GM23338 (cell line): Measurements from ENCODE around the gene GAL3ST2. TPM values are rescaled to one million over a fixed set of nuclear protein-coding genes. Genes with fewer than 3 reads are reported as not detected.

ENCODE experiments used
- ATAC-seq: fragments of 200-7000 bp; cut with Tn5 transposase; 3 replicates; pipeline ENCODE4 v1.9.1; 2020
- DNase-seq: peaks from one replicate; pipeline ENCODE4 v3.0.0-alpha.2; 2015; ENCODE audit warnings: low spot score
- H2AFZ ChIP-seq: fragments of 200-600 bp; sonication (generic); 2 replicates; pipeline ENCODE4 v1.8.0; 2016; ENCODE audit warnings: antibody characterized with exemption, mild to moderate bottlenecking, moderate library complexity
- H3F3A ChIP-seq: fragments of 200-600 bp; sonication (generic); replicated peaks from 2 replicates; pipeline ENCODE4 v1.8.0; 2017; ENCODE audit warnings: antibody characterized with exemption, mixed run types, low read depth
- H3K27ac ChIP-seq: fragments of 200-600 bp; sonication (generic); 2 replicates; pipeline ENCODE4 v1.6.1; 2016; ENCODE audit warnings: low read depth
- H3K27me3 ChIP-seq: fragments of 200-600 bp; sonication (generic); 2 replicates; pipeline ENCODE4 v1.8.0; 2016; ENCODE audit warnings: mild to moderate bottlenecking, mixed run types, moderate library complexity; ENCODE audit not compliant: insufficient read depth
- H3K36me3 ChIP-seq: fragments of 200-600 bp; sonication (generic); 2 replicates; pipeline ENCODE4 v1.8.0; 2016; ENCODE audit warnings: mild to moderate bottlenecking; ENCODE audit not compliant: insufficient read depth
- H3K4me1 ChIP-seq: fragments of 200-600 bp; sonication (generic); 2 replicates; pipeline ENCODE4 v1.8.0; 2016; ENCODE audit warnings: mild to moderate bottlenecking, moderate library complexity; ENCODE audit not compliant: insufficient read depth
- H3K4me2 ChIP-seq: fragments of 200-600 bp; sonication (generic); 2 replicates; pipeline ENCODE4 v1.7.1; 2017; ENCODE audit warnings: mixed run types
- H3K4me3 ChIP-seq: fragments of 200-600 bp; sonication (generic); 2 replicates; pipeline ENCODE4 v1.6.1; 2016; ENCODE audit warnings: mixed run types
- H3K79me2 ChIP-seq: fragments of 200-600 bp; sonication (generic); replicated peaks from 2 replicates; pipeline ENCODE4 v1.8.0; 2017; ENCODE audit warnings: mild to moderate bottlenecking; ENCODE audit not compliant: insufficient read depth
- H3K9me2 ChIP-seq: fragments of 200-600 bp; sonication (generic); 2 replicates; pipeline ENCODE4 v1.8.0; 2017; ENCODE audit not compliant: insufficient read depth
- H4K20me1 ChIP-seq: fragments of 200-600 bp; sonication (generic); replicated peaks from 2 replicates; pipeline ENCODE4 v1.8.0; 2017; ENCODE audit warnings: mild to moderate bottlenecking; ENCODE audit not compliant: insufficient read depth
- H3K27ac Mint-ChIP-seq: 2 replicates; pipeline ENCODE4 v1.8.0; 2020; ENCODE audit warnings: inconsistent platforms, mild to moderate bottlenecking, moderate library complexity, mixed read lengths
- H3K27me3 Mint-ChIP-seq: 3 replicates; pipeline ENCODE4 v1.8.0; 2022; ENCODE audit warnings: low read depth, mild to moderate bottlenecking, moderate library complexity, mixed read lengths, inconsistent platforms; ENCODE audit not compliant: insufficient read depth, poor library complexity
- H3K36me3 Mint-ChIP-seq: 3 replicates; pipeline ENCODE4 v1.8.0; 2021; ENCODE audit warnings: low read depth, mild to moderate bottlenecking, inconsistent platforms, moderate library complexity, mixed read lengths
- H3K4me1 Mint-ChIP-seq: 3 replicates; pipeline ENCODE4 v1.8.0; 2020; ENCODE audit warnings: mild to moderate bottlenecking, inconsistent platforms, mixed read lengths
- H3K4me3 Mint-ChIP-seq: 3 replicates; pipeline ENCODE4 v1.8.0; 2021; ENCODE audit warnings: moderate library complexity, mild to moderate bottlenecking, inconsistent platforms, mixed read lengths
- H3K9me3 Mint-ChIP-seq: 3 replicates; pipeline ENCODE4 v1.8.0; 2020; ENCODE audit warnings: moderate library complexity, mild to moderate bottlenecking, inconsistent platforms, mixed read lengths
- EZH2 ChIP-seq: fragments of 200-600 bp; sonication (generic); IDR thresholded peaks from one replicate; pipeline ENCODE4 v1.8.0; 2017; ENCODE audit warnings: antibody characterized with exemption, mild to moderate bottlenecking, low read depth; ENCODE audit not compliant: unreplicated experiment
- EZH2phosphoT487 ChIP-seq: fragments of 200-600 bp; sonication (generic); IDR thresholded peaks from one replicate; pipeline ENCODE4 v1.8.1; 2018; ENCODE audit warnings: antibody characterized with exemption; ENCODE audit not compliant: unreplicated experiment
- JUNB ChIP-seq: IDR thresholded peaks from one replicate; pipeline ENCODE4 v1.6.1; 2016; ENCODE audit warnings: antibody characterized with exemption; ENCODE audit not compliant: unreplicated experiment
- NANOG ChIP-seq: IDR thresholded peaks from 2 replicates; pipeline ENCODE4 v1.6.1; 2016; ENCODE audit warnings: antibody characterized with exemption, borderline replicate concordance
- POLR2AphosphoS5 ChIP-seq: IDR thresholded peaks from 2 replicates; pipeline ENCODE4 v1.6.1; 2016; ENCODE audit warnings: antibody characterized with exemption, low read depth
- ZNF114 ChIP-seq: fragments of 250-450 bp; sonication (Bioruptor Pico); IDR thresholded peaks from 2 replicates; pipeline ENCODE4 v1.5.0; 2020; ENCODE audit warnings: mild to moderate bottlenecking, moderate library complexity
- ZNF331 ChIP-seq: fragments of 250-450 bp; sonication (Bioruptor Pico); IDR thresholded peaks from 2 replicates; pipeline ENCODE4 v1.5.0; 2020; ENCODE audit warnings: low read depth, mild to moderate bottlenecking, moderate library complexity
- polyA plus RNA-seq: library from polyadenylated mRNA; unstranded; fragments of >200 nt; fragmentation: Nextera tagmentation; extraction: Ambion mirVana; gene quantifications from 2 replicates; pipeline ENCODE4 v1.2.1, GENCODE V29; 2016
- total RNA-seq: library from RNA; depleted of rRNA; stranded (reverse); fragments of >200 nt; shearing (Covaris generic); gene quantifications from 2 replicates; pipeline ENCODE4 v1.2.3, GENCODE V29; 2014
- TF ChIP-seq, protein P1 (sequence below): IDR thresholded peaks from one replicate; pipeline ENCODE4 v1.6.1; 2018; ENCODE audit warnings: antibody characterized with exemption; ENCODE audit not compliant: unreplicated experiment
- TF ChIP-seq, protein P2 (sequence below): IDR thresholded peaks from 2 replicates; pipeline ENCODE4 v1.6.1; 2016; ENCODE audit warnings: antibody characterized with exemption

GAL3ST2 gene
- total and polyA plus RNA-seq, 2 experiments from 2014 or later, result 0.19 to 0.24 TPM

- peaks cover 6% of the 10 kb centered on the region; the same call in 1 of the 2 replicates for H3K4me1 ChIP-seq
- H3K4me2 ChIP-seq, result no peak overlapping the region
- no peaks in the 10 kb centered on the region for H3K79me2 ChIP-seq
- no peak for ATAC-seq
- TF ChIP-seq ZNF114 (CRISPR knock-in tag), result no peak
- H2AFZ ChIP-seq, result no peak overlapping the region
- no peaks in the 10 kb centered on the region for H3K36me3 ChIP-seq
- peaks cover 12% of the 10 kb centered on the region for H3K27me3 Mint-ChIP-seq
- H3K27me3 ChIP-seq, result no peaks in the 10 kb centered on the region
- H3K4me3 ChIP-seq, result no peak overlapping the region
- H3K4me3 Mint-ChIP-seq, result no peak overlapping the region
- H3K36me3 Mint-ChIP-seq, result peaks cover 6% of the 10 kb centered on the region
- H4K20me1 ChIP-seq, result no peaks in the 10 kb centered on the region
- DNase-seq, result no peak
- no peaks in the 10 kb centered on the region for H3F3A ChIP-seq
- peaks cover 29% of the 10 kb centered on the region for H3K4me1 Mint-ChIP-seq
- H3K27ac Mint-ChIP-seq, result no peak overlapping the region
- no peak overlapping the region for H3K27ac ChIP-seq
- H3K9me3 Mint-ChIP-seq, result peaks cover 13% of the 10 kb centered on the region; the same call in 2 of the 3 replicates
- no peaks in the 10 kb centered on the region for H3K9me2 ChIP-seq
Measured at GRCh38 chr2:241774419-241775222, 2.0 kb upstream of the GAL3ST2 start.

DNA sequence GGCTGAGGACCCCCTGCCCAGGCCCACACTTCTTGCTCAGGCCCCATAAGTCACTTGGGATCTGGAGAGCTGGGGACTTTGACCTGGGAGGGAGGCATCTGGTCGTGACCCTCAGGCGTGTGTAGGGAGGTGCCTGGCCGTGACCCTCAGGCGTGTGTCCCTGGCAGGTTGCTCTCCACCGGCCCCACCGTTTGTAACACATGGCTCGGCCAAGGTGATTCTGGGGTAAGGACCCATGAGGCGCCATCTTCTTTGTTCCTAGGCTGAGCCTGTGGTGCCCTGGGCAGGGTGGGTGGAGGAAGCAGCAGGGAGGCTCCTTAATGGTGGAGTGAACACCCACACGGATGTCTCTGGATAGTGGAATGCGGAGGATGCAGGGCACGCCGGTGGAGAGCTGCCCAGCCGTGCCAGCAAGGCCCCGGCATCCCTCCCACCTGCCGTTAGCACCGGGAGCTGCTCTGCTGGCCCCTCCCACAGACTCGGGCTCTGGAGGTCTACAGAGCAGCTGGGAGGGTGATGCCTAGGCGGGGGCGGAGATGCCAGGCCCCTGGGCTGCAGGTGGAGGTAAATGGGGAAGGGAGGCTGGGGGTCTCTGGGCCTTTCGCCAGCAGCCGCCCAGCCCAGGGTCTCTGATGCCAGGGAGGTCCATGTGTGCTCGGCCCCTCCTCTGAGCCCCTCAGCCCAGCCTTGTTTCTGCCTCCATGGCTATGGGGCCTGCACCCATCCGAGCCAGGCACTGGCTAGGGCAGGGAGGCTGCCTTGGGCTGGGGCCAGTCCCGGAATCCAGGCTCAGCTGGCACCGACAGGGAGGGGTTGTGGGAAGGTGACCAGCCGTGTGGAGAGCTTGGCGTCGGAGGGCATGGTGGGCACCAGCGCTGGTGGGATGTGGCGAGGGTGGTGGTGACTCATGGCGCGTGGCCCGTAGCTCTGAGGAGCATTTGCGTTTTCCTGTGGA, 1.1 kb upstream of the GAL3ST2 start:
- Histone ChIP-seq H2AFZ (no peak overlapping the region), H3K9me2 (no peaks in the 10 kb centered on the region), H3K27ac (no peak overlapping the region), H4K20me1 (no peaks in the 10 kb centered on the region), H3K36me3 (no peaks in the 10 kb centered on the region), H3F3A (no peaks in the 10 kb centered on the region), H3K79me2 (no peaks in the 10 kb centered on the region), H3K4me2 (no peak overlapping the region), H3K4me3 (no peak overlapping the region), H3K4me1 (peaks cover 6% of the 10 kb centered on the region; the same call in 1 of the 2 replicates), H3K27me3 (no peaks in the 10 kb centered on the region)
- H3K27me3 Mint-ChIP-seq, result peaks cover 12% of the 10 kb centered on the region
- no peak overlapping the region for H3K4me3 Mint-ChIP-seq
- H3K4me1 Mint-ChIP-seq, result peaks cover 28% of the 10 kb centered on the region
- DNase-seq, result no peak
- H3K36me3 Mint-ChIP-seq, result peaks cover 6% of the 10 kb centered on the region
- H3K9me3 Mint-ChIP-seq, result peaks cover 20% of the 10 kb centered on the region; the same call in 2 of the 3 replicates
- H3K27ac Mint-ChIP-seq, result no peak overlapping the region
- ATAC-seq, result no peak
- TF ChIP-seq JUNB (no peak), ZNF114 (CRISPR knock-in tag) (no peak), EZH2 (no peak), POLR2AphosphoS5 (no peak), NANOG (no peak), ZNF331 (CRISPR knock-in tag) (no peak), EZH2phosphoT487 (no peak)
- TF ChIP-seq, protein P1, sequence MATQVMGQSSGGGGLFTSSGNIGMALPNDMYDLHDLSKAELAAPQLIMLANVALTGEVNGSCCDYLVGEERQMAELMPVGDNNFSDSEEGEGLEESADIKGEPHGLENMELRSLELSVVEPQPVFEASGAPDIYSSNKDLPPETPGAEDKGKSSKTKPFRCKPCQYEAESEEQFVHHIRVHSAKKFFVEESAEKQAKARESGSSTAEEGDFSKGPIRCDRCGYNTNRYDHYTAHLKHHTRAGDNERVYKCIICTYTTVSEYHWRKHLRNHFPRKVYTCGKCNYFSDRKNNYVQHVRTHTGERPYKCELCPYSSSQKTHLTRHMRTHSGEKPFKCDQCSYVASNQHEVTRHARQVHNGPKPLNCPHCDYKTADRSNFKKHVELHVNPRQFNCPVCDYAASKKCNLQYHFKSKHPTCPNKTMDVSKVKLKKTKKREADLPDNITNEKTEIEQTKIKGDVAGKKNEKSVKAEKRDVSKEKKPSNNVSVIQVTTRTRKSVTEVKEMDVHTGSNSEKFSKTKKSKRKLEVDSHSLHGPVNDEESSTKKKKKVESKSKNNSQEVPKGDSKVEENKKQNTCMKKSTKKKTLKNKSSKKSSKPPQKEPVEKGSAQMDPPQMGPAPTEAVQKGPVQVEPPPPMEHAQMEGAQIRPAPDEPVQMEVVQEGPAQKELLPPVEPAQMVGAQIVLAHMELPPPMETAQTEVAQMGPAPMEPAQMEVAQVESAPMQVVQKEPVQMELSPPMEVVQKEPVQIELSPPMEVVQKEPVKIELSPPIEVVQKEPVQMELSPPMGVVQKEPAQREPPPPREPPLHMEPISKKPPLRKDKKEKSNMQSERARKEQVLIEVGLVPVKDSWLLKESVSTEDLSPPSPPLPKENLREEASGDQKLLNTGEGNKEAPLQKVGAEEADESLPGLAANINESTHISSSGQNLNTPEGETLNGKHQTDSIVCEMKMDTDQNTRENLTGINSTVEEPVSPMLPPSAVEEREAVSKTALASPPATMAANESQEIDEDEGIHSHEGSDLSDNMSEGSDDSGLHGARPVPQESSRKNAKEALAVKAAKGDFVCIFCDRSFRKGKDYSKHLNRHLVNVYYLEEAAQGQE, result no peak
- TF ChIP-seq, protein P2, sequence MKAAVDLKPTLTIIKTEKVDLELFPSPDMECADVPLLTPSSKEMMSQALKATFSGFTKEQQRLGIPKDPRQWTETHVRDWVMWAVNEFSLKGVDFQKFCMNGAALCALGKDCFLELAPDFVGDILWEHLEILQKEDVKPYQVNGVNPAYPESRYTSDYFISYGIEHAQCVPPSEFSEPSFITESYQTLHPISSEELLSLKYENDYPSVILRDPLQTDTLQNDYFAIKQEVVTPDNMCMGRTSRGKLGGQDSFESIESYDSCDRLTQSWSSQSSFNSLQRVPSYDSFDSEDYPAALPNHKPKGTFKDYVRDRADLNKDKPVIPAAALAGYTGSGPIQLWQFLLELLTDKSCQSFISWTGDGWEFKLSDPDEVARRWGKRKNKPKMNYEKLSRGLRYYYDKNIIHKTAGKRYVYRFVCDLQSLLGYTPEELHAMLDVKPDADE, result no peak
